A673 (cell line): ENCODE results near the gene KRTAP10-2. TPM values are rescaled to one million over a fixed set of nuclear protein-coding genes. Genes with fewer than 3 reads are reported as not detected.

Experiments
- BruUV-seq: library from RNA; stranded (reverse); fragments of 400-500 nt; replicated peaks from 2 replicates; lab custom pipeline; 2021; lab: Mats Ljungman, UMichigan
- CTCF ChIA-PET: fragments of 300-600 bp; sonication (Branson Sonifier 250); formaldehyde crosslinking; loops from one replicate; lab custom pipeline; 2022; ENCODE audit warnings: antibody characterized with exemption; lab: Charles Lee
- POLR2A ChIA-PET: fragments of 300-600 bp; sonication (Branson Sonifier 250); formaldehyde crosslinking; loops from one replicate; lab custom pipeline; 2022; ENCODE audit warnings: antibody characterized with exemption; ENCODE audit not compliant: low non-redundant PET; lab: Charles Lee
- DNase-seq: peaks from one replicate; pipeline ENCODE4 v3.0.0-alpha.2; 2015; ENCODE audit warnings: low spot score
- H3K27ac ChIP-seq: fragments of 200-600 bp; sonication (generic); 2 replicates; pipeline ENCODE4 v1.5.1; 2016; ENCODE audit warnings: mixed run types, low read depth, mild to moderate bottlenecking, mixed read lengths, antibody characterized with exemption, low read length; ENCODE audit not compliant: poor library complexity, severe bottlenecking
- H3K27me3 ChIP-seq: fragments of 200-600 bp; sonication (generic); replicated peaks from 2 replicates; pipeline ENCODE4 v1.6.1; 2017; ENCODE audit warnings: mixed run types, low read depth, mild to moderate bottlenecking, mixed read lengths, antibody characterized with exemption, low read length; ENCODE audit not compliant: insufficient read depth, poor library complexity
- H3K36me3 ChIP-seq: fragments of 200-600 bp; sonication (generic); 2 replicates; pipeline ENCODE4 v1.6.1; 2016; ENCODE audit warnings: mixed run types, mild to moderate bottlenecking, mixed read lengths, antibody characterized with exemption, low read length; ENCODE audit not compliant: insufficient read depth, poor library complexity, severe bottlenecking
- H3K4me1 ChIP-seq: fragments of 200-600 bp; sonication (generic); 2 replicates; pipeline ENCODE4 v1.6.1; 2017; ENCODE audit warnings: mixed run types, mild to moderate bottlenecking, mixed read lengths, antibody characterized with exemption, low read length; ENCODE audit not compliant: insufficient read depth, poor library complexity, severe bottlenecking
- H3K4me3 ChIP-seq: fragments of 200-600 bp; sonication (generic); 2 replicates; pipeline ENCODE4 v1.5.1; 2016; ENCODE audit warnings: low read depth, mixed run types, mild to moderate bottlenecking, mixed read lengths, low read length; ENCODE audit not compliant: poor library complexity, severe bottlenecking
- H3K9me3 ChIP-seq: fragments of 200-600 bp; sonication (generic); 2 replicates; pipeline ENCODE4 v1.6.1; 2016; ENCODE audit warnings: mixed run types, low read depth, mild to moderate bottlenecking, mixed read lengths, antibody characterized with exemption, low read length; ENCODE audit not compliant: poor library complexity, severe bottlenecking
- CTCF ChIP-seq: fragments of 300-800, 200-600 bp; sonication (generic); conservative IDR thresholded peaks from 2 replicates; pipeline ENCODE4 v1.5.1; 2017; ENCODE audit warnings: low read depth, mild to moderate bottlenecking, antibody characterized with exemption, low read length, moderate library complexity, mixed read lengths
- EZH2 ChIP-seq: fragments of 200-600 bp; sonication (generic); IDR thresholded peaks from 2 replicates; pipeline ENCODE4 v1.6.1; 2017; ENCODE audit warnings: borderline replicate concordance, low read depth, mild to moderate bottlenecking, mixed read lengths, antibody characterized with exemption, low read length; ENCODE audit not compliant: poor library complexity, severe bottlenecking
- intact Hi-C: fragments of 100-400 bp; cut with micrococcal nuclease; formaldehyde crosslinking; loops from one replicate; pipeline ENCODE4 v1.10.0; 2022; ENCODE audit not compliant: unreplicated experiment
- total RNA-seq: library from RNA; stranded (reverse); gene quantifications from 2 replicates; pipeline ENCODE4 v1.2.3, GENCODE V29; 2021

KRTAP10-2 gene
- total RNA-seq, 1 experiment from 2014 or later = 0.69 TPM

- no TSS peak for BruUV-seq
- CTCF ChIA-PET = no interaction called here
- no peaks in the 10 kb centered on the region for H3K27me3 ChIP-seq
- H3K4me1 ChIP-seq = no peaks in the 10 kb centered on the region
- H3K27ac ChIP-seq = no peak overlapping the region
- intact Hi-C loops = no loop called here
- H3K4me3 ChIP-seq = no peak overlapping the region
- no peaks in the 10 kb centered on the region for H3K9me3 ChIP-seq
- POLR2A ChIA-PET = no interaction called here
- no peaks in the 10 kb centered on the region for H3K36me3 ChIP-seq
- TF ChIP-seq EZH2 (no peak), CTCF (no peak)
- DNase-seq = peak; percentile 48
Measured at GRCh38 chr21:44517175-44517899, 34.0 kb downstream of the KRTAP10-2 start.

- DNase-seq = no peak
- intact Hi-C loops = no loop called here
- no peaks in the 10 kb centered on the region for H3K27me3 ChIP-seq
- H3K36me3 ChIP-seq = no peaks in the 10 kb centered on the region
- BruUV-seq = no TSS peak
- H3K27ac ChIP-seq = no peak overlapping the region
- no peaks in the 10 kb centered on the region for H3K4me1 ChIP-seq
- TF ChIP-seq EZH2 (no peak), CTCF (no peak)
- H3K4me3 ChIP-seq = no peak overlapping the region
- ChIA-PET POLR2A (no interaction called here), CTCF (no interaction called here)
- H3K9me3 ChIP-seq = no peaks in the 10 kb centered on the region
Measured at GRCh38 chr21:44516828-44517174, 34.5 kb downstream of the KRTAP10-2 start.

- H3K27ac ChIP-seq = no peak overlapping the region
- DNase-seq = no peak
- CTCF ChIA-PET = no interaction called here
- no TSS peak for BruUV-seq
- POLR2A ChIA-PET = no interaction called here
- H3K27me3 ChIP-seq = no peaks in the 10 kb centered on the region
- intact Hi-C loops = no loop called here
- H3K4me3 ChIP-seq = no peak overlapping the region
- H3K36me3 ChIP-seq = no peaks in the 10 kb centered on the region
- TF ChIP-seq EZH2 = no peak
- TF ChIP-seq CTCF = no peak
- H3K9me3 ChIP-seq = no peaks in the 10 kb centered on the region
- H3K4me1 ChIP-seq = no peaks in the 10 kb centered on the region
Measured at GRCh38 chr21:44516342-44516741, 35.0 kb downstream of the KRTAP10-2 start.
